AG04449 (cell line): Measurements from ENCODE around the gene SBNO2.

ENCODE experiments used
- CTCF ChIA-PET: fragments of 350-600 bp; formaldehyde crosslinking; extraction: SDS; loops from one replicate; lab custom pipeline; 2021; ENCODE audit warnings: antibody characterized with exemption; lab: Yijun Ruan, JAX
- POLR2A ChIA-PET: fragments of 400-600, 350-600 bp; formaldehyde crosslinking; extraction: SDS; loops from one replicate; lab custom pipeline; 2020; ENCODE audit warnings: antibody characterized with exemption, inconsistent platforms; lab: Yijun Ruan, JAX
- DNase-seq: peaks from one replicate; pipeline ENCODE4 v3.0.0-alpha.2; 2010; ENCODE audit warnings: low read depth, low spot score
- H3K4me3 ChIP-seq: 2 replicates; pipeline ENCODE4 v1.5.1; 2011; ENCODE audit warnings: low read depth, mild to moderate bottlenecking, control low read depth, low read length
- CTCF ChIP-seq: IDR thresholded peaks from one replicate; pipeline ENCODE4 v1.5.1; 2011; ENCODE audit warnings: mild to moderate bottlenecking, moderate library complexity, low read length, control low read depth, inconsistent platforms; ENCODE audit not compliant: insufficient read depth; ENCODE audit errors: missing control alignments

The SBNO2 gene

GRCh38 chr19:1080360-1081161, 93.5 kb downstream of the SBNO2 start:
- DNase-seq: no peak
- no peak for TF ChIP-seq CTCF
- H3K4me3 ChIP-seq: no peak overlapping the region
- ChIA-PET CTCF (interaction anchor here (0.7 to 2.0 kb wide), 5 partner anchors 10 to 61 kb away, joined by 3 to 11 read pairs (median 4); partner anchors contain the start of gene ARHGAP45), POLR2A (interaction anchor here (0.6 to 1.1 kb wide), 3 partner anchors 14 to 50 kb away, joined by 3 to 5 read pairs (median 5); no protein-coding TSS in a partner anchor)

GRCh38 chr19:1079566-1080111, 94.4 kb downstream of the SBNO2 start:
- no peak for TF ChIP-seq CTCF
- POLR2A ChIA-PET: interaction anchor here (1.1 kb wide), 1 partner anchor 15 kb away, joined by 5 read pairs; no protein-coding TSS in a partner anchor
- CTCF ChIA-PET: interaction anchor here (0.7 to 2.0 kb wide), 2 partner anchors 13 to 15 kb away, joined by 3 to 11 read pairs; no protein-coding TSS in a partner anchor
- no peak for DNase-seq
- no peak overlapping the region for H3K4me3 ChIP-seq

DNA sequence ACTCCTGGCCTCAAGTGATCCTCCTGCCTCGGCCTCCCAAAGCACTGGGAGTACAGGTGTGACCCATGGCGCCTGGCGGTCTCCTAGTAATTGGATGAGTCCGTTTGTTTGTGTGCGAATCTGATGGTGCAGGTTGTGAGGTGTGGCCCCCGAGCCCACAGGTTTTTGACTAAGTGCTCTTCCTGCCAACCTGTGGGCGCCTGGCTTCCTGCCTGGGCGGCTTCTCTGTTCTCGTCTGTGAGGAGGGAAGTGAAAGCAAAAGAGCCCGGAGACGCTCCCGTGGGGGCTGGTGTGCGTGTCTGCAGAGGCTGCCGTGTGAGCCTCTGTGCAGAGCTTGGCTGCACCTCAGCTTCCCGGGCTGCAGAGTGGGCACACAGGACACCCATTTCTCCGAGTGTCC, 97.1 kb downstream of the SBNO2 start:
- CTCF ChIA-PET: interaction anchor here (1.5 kb wide), 1 partner anchor 12 kb away, joined by 7 read pairs; no protein-coding TSS in a partner anchor
- no peak for TF ChIP-seq CTCF
- H3K4me3 ChIP-seq: no peak overlapping the region
- DNase-seq: no peak
- POLR2A ChIA-PET: no interaction called here

DNA sequence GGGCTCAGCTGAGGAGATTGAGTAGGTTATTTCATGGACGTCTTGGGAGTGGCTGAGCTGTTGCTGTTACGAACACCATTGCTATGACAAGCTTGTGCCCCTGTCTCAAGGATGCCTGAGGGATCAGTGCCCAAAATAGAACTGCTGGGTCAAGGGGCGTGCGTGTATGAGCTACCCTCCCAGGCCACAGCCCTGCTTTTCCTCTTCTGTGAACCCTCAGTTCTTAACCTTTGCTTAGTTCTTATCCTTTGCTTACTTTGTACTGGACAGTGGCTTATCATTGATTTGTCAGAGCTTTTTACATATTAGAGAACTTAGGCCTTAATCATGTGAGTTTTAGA, 98.1 kb downstream of the SBNO2 start:
- POLR2A ChIA-PET: interaction anchor here (0.6 to 0.7 kb wide), 2 partner anchors 8 to 193 kb away, joined by 4 read pairs; partner anchors contain the start of gene CIRBP

DNA sequence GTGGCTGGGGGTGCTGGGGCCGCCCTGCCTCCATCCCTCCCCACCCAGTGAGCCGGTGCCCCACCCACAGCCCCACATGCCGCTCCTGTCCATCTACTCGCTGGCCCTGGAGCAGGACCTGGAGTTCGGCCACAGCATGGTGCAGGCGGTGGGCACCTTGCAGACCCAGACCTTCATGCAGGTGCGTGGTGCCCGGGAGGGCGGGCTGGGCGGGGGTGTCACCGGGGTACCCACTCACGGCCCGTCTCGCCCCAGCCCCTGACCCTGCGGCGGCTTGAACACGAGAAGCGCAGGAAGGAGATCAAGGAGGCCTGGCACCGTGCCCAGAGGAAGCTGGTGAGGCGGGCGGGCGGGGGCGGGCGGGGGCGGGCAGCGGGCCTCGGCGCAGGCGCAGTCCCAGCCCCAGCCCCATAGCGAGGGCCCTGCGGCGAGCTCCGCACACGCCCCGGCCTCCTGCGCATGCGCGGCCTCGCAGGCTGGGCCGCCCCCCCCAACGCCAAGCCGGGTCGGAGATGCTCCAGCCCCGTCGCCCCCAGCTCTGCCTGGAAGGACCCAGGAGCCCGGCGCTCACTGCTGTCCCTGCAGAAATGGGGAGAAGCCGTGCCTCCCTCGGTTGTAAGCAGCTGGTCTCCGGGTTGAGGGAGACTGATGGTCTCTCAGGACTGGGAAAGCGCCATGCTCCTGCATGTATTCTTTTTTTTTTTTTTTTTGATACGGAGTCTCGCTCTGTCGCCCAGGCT, 99.4 kb downstream of the SBNO2 start:
- no peak overlapping the region for H3K4me3 ChIP-seq
- TF ChIP-seq CTCF: no peak
- ChIA-PET POLR2A (no interaction called here), CTCF (interaction anchor here (1.2 kb wide), 1 partner anchor 166 kb away, joined by 3 read pairs; no protein-coding TSS in a partner anchor)
- no peak for DNase-seq

More for the DNA sequence above, 98.1 kb downstream of the SBNO2 start:
- no peak for TF ChIP-seq CTCF
- DNase-seq: no peak
- CTCF ChIA-PET: interaction anchor here (0.6 to 1.5 kb wide), 4 partner anchors 10 to 191 kb away, joined by 3 to 7 read pairs (median 3); no protein-coding TSS in a partner anchor
- H3K4me3 ChIP-seq: no peak overlapping the region
